GM21576 (cell line): ENCODE results near the gene OCIAD1.
A peak's percentile ranks its signal among the peaks of the same experiment; 100 is the strongest.
"Not testable (repeated sequence)": the region's sequence is repeated elsewhere in the genome, so short reads cannot be mapped to it uniquely, and the experiment has no call there.

ENCODE experiments used
- ATAC-seq: cut with Tn5 transposase; IDR thresholded peaks from one replicate; pipeline ENCODE4 v1.9.1; 2021; ENCODE audit warnings: mild to moderate bottlenecking, moderate library complexity; ENCODE audit not compliant: unreplicated experiment

Gene OCIAD1, protein sequence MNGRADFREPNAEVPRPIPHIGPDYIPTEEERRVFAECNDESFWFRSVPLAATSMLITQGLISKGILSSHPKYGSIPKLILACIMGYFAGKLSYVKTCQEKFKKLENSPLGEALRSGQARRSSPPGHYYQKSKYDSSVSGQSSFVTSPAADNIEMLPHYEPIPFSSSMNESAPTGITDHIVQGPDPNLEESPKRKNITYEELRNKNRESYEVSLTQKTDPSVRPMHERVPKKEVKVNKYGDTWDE

GRCh38 chr4:48830706-48831531 is at the start of gene OCIAD1:
OCIAD1 (plus strand) TSS chr4:48831088; CDS start chr4:48832625, 1,537 bp downstream.
- ATAC-seq: peak; percentile 99

- no peak for ATAC-seq
Observed at GRCh38 chr4:48781968-48782367, 48.9 kb upstream of the OCIAD1 start.

DNA sequence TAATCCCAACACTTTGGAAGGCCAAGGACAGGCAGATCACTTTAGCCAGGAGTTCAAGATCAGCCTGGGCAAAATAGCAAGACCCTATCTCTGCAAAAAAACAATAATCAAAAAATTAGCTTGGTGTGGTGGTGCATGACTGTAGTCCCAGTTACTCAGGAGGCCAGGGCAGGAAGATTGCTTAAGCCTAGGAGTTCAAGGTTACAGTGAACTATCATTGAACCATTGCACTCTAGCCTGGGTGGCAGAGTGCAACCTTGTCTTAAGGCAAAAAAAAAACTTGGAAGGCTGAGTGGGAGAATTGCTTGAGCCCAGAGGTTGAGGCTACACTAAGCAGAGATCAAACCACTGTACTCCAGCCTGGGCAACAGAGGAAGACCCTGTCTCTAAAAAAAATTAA is 45.6 kb upstream of the OCIAD1 start:
- ATAC-seq: no peak

DNA sequence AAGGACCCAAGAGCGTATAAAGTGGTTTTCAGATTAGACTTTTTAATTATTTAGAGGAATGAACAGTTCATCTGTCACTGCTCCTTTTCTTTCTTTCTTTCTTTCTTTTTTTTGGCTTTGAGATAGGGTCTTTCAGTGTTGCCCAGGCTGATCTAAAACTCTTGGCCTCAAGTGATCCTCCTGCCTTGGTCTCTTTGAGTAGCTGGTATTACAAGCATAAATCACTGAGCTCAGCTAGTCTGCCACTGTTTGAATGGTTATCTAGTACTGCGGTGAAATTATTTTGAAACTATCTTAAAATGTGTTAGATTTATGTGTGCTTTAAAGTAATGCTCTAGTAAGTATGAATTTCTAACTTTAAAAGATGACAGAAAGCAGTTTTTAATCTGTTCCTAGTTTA is 44.3 kb upstream of the OCIAD1 start:
- no peak for ATAC-seq

- ATAC-seq: no peak
Observed at GRCh38 chr4:48787056-48787455, 43.8 kb upstream of the OCIAD1 start.

- ATAC-seq: no peak
Observed at GRCh38 chr4:48790561-48790960, 40.3 kb upstream of the OCIAD1 start.

DNA sequence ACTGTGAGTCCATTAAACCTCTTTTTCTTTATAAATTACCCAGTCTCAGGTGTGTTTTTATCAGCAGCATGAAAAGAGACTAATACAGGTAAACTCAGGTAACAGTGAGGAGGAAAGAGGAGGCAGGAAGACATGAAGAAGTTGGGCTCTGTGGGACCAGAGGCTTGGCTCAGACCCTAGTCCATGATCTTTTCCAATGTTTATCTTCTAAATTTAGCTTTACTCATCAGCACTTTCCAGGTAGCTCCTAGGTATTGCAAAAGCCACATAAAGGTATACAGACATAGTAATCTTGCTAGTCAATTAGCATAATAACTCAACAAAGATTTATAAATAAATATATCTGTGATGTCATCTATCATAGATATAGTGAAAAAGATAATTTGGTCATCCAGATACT is 39.6 kb upstream of the OCIAD1 start:
- no peak for ATAC-seq

GRCh38 chr4:48792348-48793006 is 38.4 kb upstream of the OCIAD1 start:
- no peak for ATAC-seq

- no peak for ATAC-seq
Observed at GRCh38 chr4:48795108-48795507, 35.8 kb upstream of the OCIAD1 start.

GRCh38 chr4:48796191-48796926 is 34.5 kb upstream of the OCIAD1 start:
- ATAC-seq: no peak

- no peak for ATAC-seq
Observed at GRCh38 chr4:48796927-48797679, 33.8 kb upstream of the OCIAD1 start.

DNA sequence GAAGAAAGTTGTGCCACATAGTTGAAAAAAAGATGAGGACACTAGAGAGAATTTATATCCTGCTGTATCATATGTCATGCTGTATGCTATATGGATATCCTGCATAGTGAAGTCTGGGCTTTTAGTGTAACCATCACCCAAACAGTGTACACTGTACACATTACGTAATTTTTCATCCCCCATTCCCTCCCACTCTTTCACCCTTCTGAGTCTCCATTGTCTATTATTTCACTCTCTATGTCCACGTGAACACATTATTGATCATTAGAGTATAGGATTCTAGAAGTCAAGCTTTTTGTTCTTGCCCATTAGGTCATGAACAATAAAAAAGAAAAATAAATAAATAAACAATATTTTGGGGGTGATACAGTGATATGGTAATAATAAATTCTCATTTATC is 32.8 kb upstream of the OCIAD1 start:
- no peak for ATAC-seq

DNA sequence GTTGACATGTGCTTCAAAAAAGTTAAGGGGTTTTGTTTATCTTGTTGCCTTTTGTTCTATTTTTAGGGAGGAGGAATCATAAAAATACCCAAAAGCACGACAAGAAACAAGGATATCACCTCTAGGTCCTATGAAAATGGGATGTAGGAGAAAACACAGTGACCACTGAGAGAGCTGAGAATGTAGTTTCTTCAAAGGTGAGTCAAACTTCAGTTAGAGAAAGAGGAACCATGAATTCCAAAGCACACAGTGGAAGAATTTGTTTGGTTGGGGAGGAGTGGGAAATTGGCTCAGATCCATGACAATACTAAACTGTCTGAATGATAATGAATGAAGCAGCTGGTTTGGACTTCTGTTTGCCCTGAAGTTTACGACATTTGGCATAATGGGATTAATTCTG is 31.7 kb upstream of the OCIAD1 start:
- ATAC-seq: no peak

GRCh38 chr4:48800155-48800554 is 30.7 kb upstream of the OCIAD1 start:
- ATAC-seq: not testable (repeated sequence)

- ATAC-seq: no peak
Observed at GRCh38 chr4:48801016-48801715, 29.7 kb upstream of the OCIAD1 start.

DNA sequence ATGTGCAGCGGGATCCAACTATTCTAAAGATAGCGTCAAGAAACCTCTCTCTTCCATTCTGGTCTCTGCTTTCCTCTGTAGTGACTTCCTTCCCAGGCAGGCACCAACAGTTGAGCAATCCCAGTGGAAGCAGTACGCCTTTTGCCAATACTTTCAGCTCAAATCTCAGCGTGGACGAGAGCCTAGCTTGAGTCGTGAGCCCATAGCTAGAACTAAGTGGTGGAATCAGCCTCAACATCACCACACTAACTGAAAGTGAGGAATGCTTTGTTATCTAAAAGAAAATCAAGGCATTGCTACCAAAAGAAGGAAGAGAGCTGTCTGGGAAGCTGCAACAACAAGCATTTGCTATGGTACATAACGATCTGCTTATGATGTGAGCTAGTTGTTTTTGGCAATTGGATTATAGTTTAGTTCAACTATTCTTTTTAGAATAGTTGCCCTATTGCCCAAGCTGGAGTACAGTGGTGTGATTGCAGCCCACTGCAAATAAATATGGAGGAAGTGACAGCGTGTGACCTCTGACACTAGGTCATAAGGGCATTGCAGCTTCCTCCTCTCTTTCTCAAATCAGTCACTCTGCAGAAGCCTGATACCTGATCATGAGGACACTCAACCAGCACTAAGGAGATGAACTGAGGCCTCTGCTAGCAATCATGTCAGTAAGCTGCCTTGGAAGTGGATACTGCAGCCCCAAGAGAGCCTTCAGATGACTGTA is 26.1 kb upstream of the OCIAD1 start:
- no peak for ATAC-seq

- ATAC-seq: no peak
Observed at GRCh38 chr4:48812866-48813265, 18.0 kb upstream of the OCIAD1 start.

- ATAC-seq: peak; percentile 78
Observed at GRCh38 chr4:48813964-48814363, 16.9 kb upstream of the OCIAD1 start.

DNA sequence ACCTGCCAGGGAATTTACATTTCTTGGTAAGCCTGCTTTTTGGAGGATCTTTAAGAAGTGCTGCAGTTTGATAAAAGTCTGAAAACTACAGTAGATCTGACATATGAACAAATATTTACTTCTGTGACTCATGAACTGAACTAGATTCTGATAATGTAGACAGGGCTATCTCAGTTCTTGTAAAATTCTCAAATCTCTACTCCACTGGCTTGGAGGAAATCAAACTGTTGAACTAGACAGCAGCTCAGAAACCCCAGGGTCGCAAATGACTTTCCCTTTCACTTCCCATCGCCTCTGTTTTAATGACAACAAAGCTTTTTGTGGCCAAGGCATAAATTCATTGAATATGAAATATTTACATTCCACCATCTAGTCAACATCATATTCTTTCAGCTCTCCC is 15.4 kb upstream of the OCIAD1 start:
- peak; percentile 41 for ATAC-seq
